Jurkat, Clone E6-1 (cell line): Measurements from ENCODE around the gene FAM180A. TPM values are rescaled to one million over a fixed set of nuclear protein-coding genes. Genes with fewer than 3 reads are reported as not detected.
"Not testable (repeated sequence)": the region's sequence is repeated elsewhere in the genome, so short reads cannot be mapped to it uniquely, and the experiment has no call there.

Source experiments
- DNase-seq: peaks from one replicate; pipeline ENCODE4 v3.0.0-alpha.2; 2011; ENCODE audit warnings: low read depth, low spot score
- H3K4me3 ChIP-seq: 2 replicates; pipeline ENCODE4 v1.5.1; 2011; ENCODE audit warnings: mild to moderate bottlenecking, low read length, control low read depth, moderate library complexity
- polyA plus RNA-seq: library from polyadenylated mRNA; unstranded; fragments of >200 nt; gene quantifications from one replicate; pipeline ENCODE4 v1.2.1, GENCODE V29; 2012; ENCODE audit warnings: missing spikeins; ENCODE audit not compliant: insufficient read length, insufficient read depth

Gene FAM180A
- not detected for polyA plus RNA-seq

- no peak within 1 kb of the TSS for H3K4me3 ChIP-seq
- DNase-seq = no peak
Observed at GRCh38 chr7:135748770-135749169, at the start of gene FAM180A. Gene FAM180A (minus strand): TSS chr7:135748813. CDS start chr7:135748580, 233 bp downstream.

- no peak overlapping the region for H3K4me3 ChIP-seq
- DNase-seq = no peak
Observed at GRCh38 chr7:135798095-135798494, 49.5 kb upstream of the FAM180A start.

DNA sequence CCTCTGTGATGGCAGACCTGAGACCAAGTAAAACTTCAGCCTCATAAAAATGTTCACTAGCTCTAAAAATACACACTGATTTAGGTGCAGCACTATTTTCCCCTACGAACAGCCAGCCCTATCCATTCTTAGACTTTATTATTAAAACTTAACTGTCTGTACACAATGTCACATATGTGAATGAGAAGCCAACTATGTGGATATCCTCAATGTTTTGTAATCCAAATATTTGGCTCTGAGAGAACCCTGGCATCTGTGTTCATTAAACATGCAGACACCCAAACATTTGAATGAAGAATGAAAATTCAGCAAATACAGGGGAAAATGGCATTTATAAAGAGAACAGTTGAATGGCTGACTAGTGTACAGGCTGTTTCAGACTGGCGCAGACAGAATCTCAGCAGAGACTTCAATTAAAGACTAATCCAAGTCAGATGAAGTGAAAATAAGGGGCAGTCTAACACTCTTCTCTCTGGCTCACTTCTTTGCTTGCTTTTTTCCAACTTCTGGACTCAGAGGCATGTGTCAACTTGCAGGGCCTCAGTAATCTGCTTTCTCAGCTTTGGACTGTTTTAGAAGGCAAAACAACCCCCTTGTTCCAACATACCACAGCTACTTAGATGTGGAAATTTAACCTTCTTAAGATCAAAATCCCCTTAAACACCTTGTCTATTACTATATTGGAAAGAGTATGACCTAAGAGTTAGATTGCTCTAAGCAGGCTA is 47.4 kb upstream of the FAM180A start:
- no peak for DNase-seq
- H3K4me3 ChIP-seq = no peak overlapping the region

GRCh38 chr7:135793841-135794240 is 45.2 kb upstream of the FAM180A start:
- H3K4me3 ChIP-seq = no peak overlapping the region
- DNase-seq = no peak

DNA sequence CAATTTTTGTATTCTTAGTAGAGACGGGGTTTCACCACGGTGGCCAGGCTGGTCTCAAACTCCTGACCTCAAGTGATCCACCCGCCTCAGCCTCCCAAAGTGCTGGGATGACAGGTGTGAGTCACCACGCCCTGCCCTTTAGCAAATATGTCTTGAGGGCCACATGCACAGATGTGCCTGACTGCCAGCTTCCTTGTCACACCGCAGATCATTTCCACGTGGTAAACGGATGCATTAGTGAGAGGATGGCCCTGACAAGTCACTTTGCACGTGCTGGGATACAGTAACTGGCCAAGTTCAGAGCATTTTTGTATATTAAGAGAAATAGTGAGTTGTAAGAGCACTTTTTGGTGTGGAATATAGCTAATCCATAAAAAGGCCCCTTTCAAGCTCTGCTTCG is 44.3 kb upstream of the FAM180A start:
- DNase-seq = no peak
- H3K4me3 ChIP-seq = no peak overlapping the region

DNA sequence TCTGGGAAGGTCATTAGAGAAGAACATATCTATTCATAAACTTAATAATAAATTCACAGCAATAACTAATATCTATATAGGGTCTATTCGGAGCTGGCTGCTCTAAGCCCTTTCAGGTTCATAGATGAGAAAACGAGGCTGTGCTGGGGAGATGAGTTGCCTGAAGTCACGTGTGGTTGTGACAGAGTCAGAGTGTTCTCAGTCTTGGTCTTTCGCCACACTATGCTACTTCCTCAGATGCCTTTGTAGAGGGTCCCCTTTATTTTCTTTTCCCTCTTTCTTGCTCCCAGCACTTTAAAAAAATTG is 43.7 kb upstream of the FAM180A start:
- H3K4me3 ChIP-seq = no peak overlapping the region
- no peak for DNase-seq

GRCh38 chr7:135791543-135792362 is 43.1 kb upstream of the FAM180A start:
- no peak for DNase-seq
- H3K4me3 ChIP-seq = no peak overlapping the region

GRCh38 chr7:135790371-135790977 is 41.9 kb upstream of the FAM180A start:
- H3K4me3 ChIP-seq = no peak overlapping the region
- DNase-seq = no peak

DNA sequence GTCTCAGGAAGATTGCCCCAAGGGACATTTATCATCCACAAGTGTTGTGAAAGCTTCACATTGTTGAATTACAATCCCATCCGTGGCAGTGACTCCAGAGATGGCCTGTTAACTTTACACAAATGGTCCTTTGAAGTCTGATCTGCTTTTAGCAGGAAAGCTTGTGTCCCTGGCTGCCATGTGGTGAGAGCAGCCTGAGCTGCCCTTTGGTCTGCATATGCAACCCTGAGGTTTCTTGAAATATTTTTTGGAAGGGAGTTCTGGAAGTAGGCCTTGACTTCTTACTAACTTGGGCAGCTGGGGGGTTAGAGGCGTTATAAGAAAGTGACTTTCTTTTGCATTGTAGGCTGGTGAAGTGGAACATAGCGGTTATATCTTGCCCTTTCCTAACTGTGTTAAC is 41.3 kb upstream of the FAM180A start:
- no peak for DNase-seq
- no peak overlapping the region for H3K4me3 ChIP-seq

GRCh38 chr7:135789431-135789830 is 40.8 kb upstream of the FAM180A start:
- no peak overlapping the region for H3K4me3 ChIP-seq
- DNase-seq = no peak

- no peak for DNase-seq
- no peak overlapping the region for H3K4me3 ChIP-seq
Observed at GRCh38 chr7:135786911-135787310, 38.3 kb upstream of the FAM180A start.

- H3K4me3 ChIP-seq = no peak overlapping the region
- DNase-seq = no peak
Observed at GRCh38 chr7:135785065-135785464, 36.5 kb upstream of the FAM180A start.

DNA sequence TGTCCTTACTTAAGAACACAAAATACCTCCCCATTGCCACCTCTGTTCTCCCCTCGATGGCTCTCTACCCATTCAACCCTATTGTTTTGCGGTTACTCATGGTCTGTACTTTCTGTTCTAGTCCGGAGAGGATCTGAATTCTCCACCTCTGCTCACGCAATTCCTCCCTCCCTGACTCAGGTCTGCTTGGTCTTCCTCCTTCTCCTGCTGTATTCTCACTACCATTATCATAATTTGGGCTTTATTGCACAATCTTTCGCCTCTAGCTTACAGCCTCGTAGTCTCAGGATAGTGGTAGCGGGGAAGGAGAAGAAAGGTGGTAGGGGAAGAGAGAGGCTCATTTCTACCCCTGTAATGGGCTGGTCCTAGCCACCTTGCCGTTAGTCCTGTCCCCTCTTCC is 35.4 kb upstream of the FAM180A start:
- H3K4me3 ChIP-seq = no peak overlapping the region
- DNase-seq = no peak

DNA sequence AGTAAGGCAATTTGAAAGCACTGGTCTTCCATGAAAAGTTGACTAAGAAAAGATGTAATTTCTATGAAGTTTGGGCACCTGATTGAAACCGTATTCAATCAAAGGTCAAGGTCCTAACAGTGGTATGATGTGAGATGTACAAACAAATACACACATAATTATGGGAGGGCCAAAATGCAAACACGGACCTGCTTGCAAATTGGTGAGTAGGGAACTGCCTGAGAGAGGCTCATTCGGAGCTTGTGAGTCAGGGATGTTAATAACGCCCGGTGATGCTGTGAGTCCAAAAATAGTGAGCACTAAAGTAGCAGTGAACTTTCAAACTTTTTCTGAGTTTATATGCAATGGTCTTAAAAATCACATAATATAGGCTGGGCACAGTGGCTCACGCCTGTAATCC is 34.2 kb upstream of the FAM180A start:
- DNase-seq = no peak
- H3K4me3 ChIP-seq = no peak overlapping the region

- no peak overlapping the region for H3K4me3 ChIP-seq
- DNase-seq = no peak
Observed at GRCh38 chr7:135782377-135782776, 33.8 kb upstream of the FAM180A start.

- no peak for DNase-seq
- H3K4me3 ChIP-seq = no peak overlapping the region
Observed at GRCh38 chr7:135777626-135778398, 29.2 kb upstream of the FAM180A start.

DNA sequence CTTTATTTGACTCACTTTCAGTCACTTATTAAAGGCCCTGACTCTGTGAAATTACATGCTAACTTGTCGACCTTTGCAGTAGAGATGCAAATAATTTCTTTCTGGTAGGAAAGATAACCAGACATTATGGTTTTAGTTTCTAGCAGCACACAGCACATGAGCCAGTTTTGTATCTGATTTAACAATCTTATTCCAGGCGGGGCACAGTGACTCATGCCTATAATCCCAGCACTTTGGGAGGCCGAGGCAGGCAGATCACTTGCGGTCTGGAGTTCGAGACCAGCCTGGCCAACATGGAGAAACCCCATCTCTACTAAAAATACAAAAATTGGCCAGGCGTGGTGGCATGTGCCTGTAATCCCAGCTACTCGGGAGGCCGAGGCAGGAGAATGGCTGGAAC is 27.3 kb upstream of the FAM180A start:
- not testable (repeated sequence) for H3K4me3 ChIP-seq, DNase-seq

GRCh38 chr7:135775230-135775629 is 26.6 kb upstream of the FAM180A start:
- H3K4me3 ChIP-seq = no peak overlapping the region
- no peak for DNase-seq

DNA sequence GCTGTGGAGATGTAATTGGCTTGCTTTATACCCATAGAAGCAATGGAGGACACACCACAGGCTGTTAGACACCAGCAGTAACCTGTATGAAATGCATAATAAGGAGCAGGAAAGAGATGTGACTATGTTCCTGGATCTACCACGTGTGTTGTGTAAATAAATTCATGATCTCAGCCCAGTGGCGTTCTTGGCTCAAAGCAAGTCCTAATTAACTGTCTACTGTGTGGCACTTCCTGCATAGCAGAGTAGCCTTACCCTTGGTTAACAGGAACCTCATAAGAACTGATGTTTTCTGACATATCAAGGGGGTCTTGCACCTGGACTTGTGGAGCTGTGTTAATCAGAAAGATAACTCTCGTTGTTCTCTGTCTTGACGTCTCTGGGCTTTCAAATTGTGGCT is 25.7 kb upstream of the FAM180A start:
- DNase-seq = no peak
- H3K4me3 ChIP-seq = no peak overlapping the region

- no peak overlapping the region for H3K4me3 ChIP-seq
- no peak for DNase-seq
Observed at GRCh38 chr7:135773464-135773863, 24.9 kb upstream of the FAM180A start.
